AG09309 (cell line): ENCODE results near the gene GALR1.
"Not testable (repeated sequence)": the region's sequence is repeated elsewhere in the genome, so short reads cannot be mapped to it uniquely, and the experiment has no call there.

Source experiments
- DNase-seq: peaks from one replicate; pipeline ENCODE4 v3.0.0-alpha.2; 2010; ENCODE audit warnings: low read depth
- H3K4me3 ChIP-seq: 2 replicates; pipeline ENCODE4 v1.5.1; 2011; ENCODE audit warnings: mild to moderate bottlenecking, low read depth, low read length, moderate library complexity; ENCODE audit not compliant: control insufficient read depth
- TF ChIP-seq, protein P1 (sequence below): IDR thresholded peaks from 2 replicates; pipeline ENCODE4 v1.5.1; 2011; ENCODE audit warnings: mild to moderate bottlenecking, low read depth, low read length, inconsistent platforms; ENCODE audit not compliant: insufficient read depth, control insufficient read depth; ENCODE audit errors: missing control alignments

The GALR1 gene

DNA sequence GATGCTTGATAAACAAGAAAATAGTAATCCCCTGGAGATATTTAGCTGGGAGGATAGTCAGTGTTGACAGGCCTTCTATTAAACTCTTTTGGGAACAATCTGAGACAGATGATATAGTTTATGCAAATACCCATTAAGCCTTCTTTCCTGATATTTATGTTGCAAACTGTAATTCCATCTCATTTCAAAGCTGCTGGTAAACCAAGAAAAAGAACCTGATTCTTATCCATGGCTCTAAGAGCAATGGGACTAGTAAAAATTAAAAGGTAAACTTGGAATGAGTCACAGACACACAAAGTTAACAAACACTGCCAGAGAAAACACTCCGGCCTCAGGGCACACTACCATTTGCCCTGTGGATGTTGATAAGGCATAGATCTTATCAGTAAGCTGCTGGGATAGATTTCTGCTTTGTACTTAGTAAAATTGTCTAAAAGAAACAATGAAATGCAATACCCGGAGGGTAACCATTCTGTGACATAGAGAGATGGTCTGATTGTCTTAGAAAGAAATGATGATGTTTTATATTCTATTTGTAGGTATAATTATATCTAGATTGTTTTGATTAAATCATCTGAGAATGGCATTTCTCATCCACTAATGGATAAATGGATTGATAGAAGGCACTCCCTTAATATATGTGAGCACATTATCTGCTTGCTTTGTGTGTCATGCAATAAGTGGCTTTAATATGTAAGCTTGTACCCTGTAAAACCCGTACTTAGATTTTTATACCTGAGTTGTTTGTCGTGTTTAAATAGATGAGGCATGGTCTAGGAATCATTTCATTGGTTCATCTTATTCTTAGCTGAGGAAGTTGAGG, 13.2 kb downstream of the GALR1 start:
- H3K4me3 ChIP-seq, result no peak overlapping the region
- TF ChIP-seq, protein P1, sequence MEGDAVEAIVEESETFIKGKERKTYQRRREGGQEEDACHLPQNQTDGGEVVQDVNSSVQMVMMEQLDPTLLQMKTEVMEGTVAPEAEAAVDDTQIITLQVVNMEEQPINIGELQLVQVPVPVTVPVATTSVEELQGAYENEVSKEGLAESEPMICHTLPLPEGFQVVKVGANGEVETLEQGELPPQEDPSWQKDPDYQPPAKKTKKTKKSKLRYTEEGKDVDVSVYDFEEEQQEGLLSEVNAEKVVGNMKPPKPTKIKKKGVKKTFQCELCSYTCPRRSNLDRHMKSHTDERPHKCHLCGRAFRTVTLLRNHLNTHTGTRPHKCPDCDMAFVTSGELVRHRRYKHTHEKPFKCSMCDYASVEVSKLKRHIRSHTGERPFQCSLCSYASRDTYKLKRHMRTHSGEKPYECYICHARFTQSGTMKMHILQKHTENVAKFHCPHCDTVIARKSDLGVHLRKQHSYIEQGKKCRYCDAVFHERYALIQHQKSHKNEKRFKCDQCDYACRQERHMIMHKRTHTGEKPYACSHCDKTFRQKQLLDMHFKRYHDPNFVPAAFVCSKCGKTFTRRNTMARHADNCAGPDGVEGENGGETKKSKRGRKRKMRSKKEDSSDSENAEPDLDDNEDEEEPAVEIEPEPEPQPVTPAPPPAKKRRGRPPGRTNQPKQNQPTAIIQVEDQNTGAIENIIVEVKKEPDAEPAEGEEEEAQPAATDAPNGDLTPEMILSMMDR, result no peak
- DNase-seq, result no peak

- no peak overlapping the region for H3K4me3 ChIP-seq
- TF ChIP-seq, protein P1, result no peak
- DNase-seq, result no peak
Measured at GRCh38 chr18:77263466-77263763, 13.8 kb downstream of the GALR1 start.

DNA sequence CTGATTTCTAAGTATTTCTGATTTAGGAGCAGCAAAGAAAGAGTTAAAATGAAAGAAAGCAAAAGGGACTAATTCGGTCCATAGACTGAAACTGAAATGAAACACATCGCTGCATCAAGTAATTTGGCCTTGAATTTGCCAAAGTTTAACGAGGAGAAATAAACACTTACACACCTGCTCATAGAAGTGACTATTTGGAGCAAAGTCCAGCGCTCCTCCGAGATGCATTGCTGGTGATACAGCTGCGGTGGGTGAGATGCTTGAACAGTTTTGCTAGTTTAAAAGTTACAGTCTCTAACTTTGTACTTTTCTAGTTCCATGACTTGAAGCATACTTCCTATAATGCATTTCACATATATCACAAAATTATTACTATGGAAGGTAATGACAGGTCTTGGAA, 18.3 kb downstream of the GALR1 start:
- no peak overlapping the region for H3K4me3 ChIP-seq
- DNase-seq, result no peak
- TF ChIP-seq, protein P1, result no peak

DNA sequence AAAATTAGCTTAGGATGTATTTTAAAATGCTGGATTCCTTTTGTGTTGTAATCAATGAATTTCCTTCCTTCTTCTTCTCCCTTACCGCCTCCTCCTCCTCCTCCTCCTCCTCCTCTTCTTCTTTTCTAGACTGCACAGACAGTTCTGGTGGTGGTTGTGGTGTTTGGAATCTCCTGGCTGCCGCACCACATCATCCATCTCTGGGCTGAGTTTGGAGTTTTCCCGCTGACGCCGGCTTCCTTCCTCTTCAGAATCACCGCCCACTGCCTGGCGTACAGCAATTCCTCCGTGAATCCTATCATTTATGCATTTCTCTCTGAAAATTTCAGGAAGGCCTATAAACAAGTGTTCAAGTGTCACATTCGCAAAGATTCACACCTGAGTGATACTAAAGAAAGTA, 18.8 kb downstream of the GALR1 start:
- no peak overlapping the region for H3K4me3 ChIP-seq
- DNase-seq, result no peak
- TF ChIP-seq, protein P1, result no peak

DNA sequence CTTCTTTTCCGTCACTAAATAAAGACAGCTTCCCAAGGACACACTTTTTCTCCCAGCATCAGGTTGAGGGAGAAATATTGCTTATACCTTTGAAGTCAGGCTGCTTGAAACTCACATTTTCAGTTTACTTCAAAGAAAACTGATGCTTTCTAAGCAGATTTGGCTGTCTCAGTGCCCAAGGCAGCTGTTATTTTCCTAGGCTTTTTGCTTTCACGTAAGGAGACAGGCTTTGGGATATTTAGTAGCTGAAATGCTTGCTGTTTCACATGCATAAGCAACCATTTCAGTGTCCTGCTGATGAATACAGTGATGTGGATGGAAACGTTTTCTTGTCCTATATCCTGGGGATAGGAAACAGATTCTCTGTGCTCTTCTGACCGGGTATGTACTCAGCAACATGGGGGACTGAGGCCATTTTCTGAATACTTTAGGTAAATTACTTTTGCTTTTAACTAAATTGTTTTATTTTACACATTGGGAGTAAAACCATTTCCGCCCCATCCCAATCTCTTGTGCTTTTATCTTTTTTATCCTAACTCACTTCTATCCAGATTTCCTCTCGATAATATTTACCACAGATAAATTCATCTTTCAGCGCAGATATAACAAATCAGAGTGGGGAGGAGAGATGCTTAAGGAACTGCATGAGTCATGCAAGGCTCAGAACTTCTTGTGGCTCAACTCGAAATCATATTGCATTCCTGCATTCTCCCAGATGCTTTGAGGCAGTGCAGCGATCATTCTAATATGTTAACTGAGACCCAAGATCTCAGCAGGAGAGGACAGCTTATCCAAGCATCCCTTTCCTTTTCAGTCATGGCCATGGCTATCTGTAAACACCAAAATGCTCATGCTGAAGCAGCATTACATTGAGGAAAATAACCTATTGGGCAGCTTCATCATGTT, 22.2 kb downstream of the GALR1 start:
- DNase-seq, result no peak
- TF ChIP-seq, protein P1, result no peak

GRCh38 chr18:77290841-77291240, 41.2 kb downstream of the GALR1 start:
- DNase-seq, H3K4me3 ChIP-seq: not testable (repeated sequence)

More for the DNA sequence above, 22.2 kb downstream of the GALR1 start:
- no peak overlapping the region for H3K4me3 ChIP-seq

- TF ChIP-seq, protein P1, result no peak
- H3K4me3 ChIP-seq, result no peak overlapping the region
- no peak for DNase-seq
Measured at GRCh38 chr18:77298172-77298571, 48.5 kb downstream of the GALR1 start.
